ENCODE results near the gene ZCCHC24.

Gene ZCCHC24

GRCh38 chr10:79380125-79380945, 65.1 kb downstream of the ZCCHC24 start:
- no peak for DNase-seq

- no peak for DNase-seq
These were observed 65.8 kb downstream of the ZCCHC24 start for GRCh38 chr10:79379512-79380124.

- no peak for DNase-seq
These were observed 66.5 kb downstream of the ZCCHC24 start for GRCh38 chr10:79378647-79379511.

- DNase-seq: no peak
These were observed 67.1 kb downstream of the ZCCHC24 start for GRCh38 chr10:79378383-79378646.

- DNase-seq: no peak
These were observed 67.7 kb downstream of the ZCCHC24 start for GRCh38 chr10:79377557-79378382.

- DNase-seq: no peak
These were observed 68.5 kb downstream of the ZCCHC24 start for GRCh38 chr10:79376751-79377556.

- DNase-seq: no peak
These were observed 69.3 kb downstream of the ZCCHC24 start for GRCh38 chr10:79376078-79376628.

GRCh38 chr10:79375321-79376077, 69.9 kb downstream of the ZCCHC24 start:
- no peak for DNase-seq

- DNase-seq: peak; percentile 53
These were observed 70.9 kb downstream of the ZCCHC24 start for GRCh38 chr10:79374312-79375191.

- no peak for DNase-seq
These were observed 72.6 kb downstream of the ZCCHC24 start for GRCh38 chr10:79372871-79373270.

- no peak for DNase-seq
These were observed 77.8 kb downstream of the ZCCHC24 start for GRCh38 chr10:79367426-79368189.

- DNase-seq: no peak
These were observed 83.6 kb downstream of the ZCCHC24 start for GRCh38 chr10:79361726-79362397.

GRCh38 chr10:79360499-79361342, 84.7 kb downstream of the ZCCHC24 start:
- DNase-seq: no peak

GRCh38 chr10:79359816-79360498, 85.5 kb downstream of the ZCCHC24 start:
- DNase-seq: no peak

GRCh38 chr10:79358811-79359210, 86.6 kb downstream of the ZCCHC24 start:
- DNase-seq: no peak

- no peak for DNase-seq
These were observed 88.2 kb downstream of the ZCCHC24 start for GRCh38 chr10:79357180-79357579.

- no peak for DNase-seq
These were observed 89.3 kb downstream of the ZCCHC24 start for GRCh38 chr10:79356104-79356503.
